DMS53 (cell line): ENCODE data around the gene ARHGAP10.
"Not testable (repeated sequence)": the region's sequence is repeated elsewhere in the genome, so short reads cannot be mapped to it uniquely, and the experiment has no call there.

ENCODE experiments used
- DNase-seq: peaks from one replicate; lab custom pipeline; 2025; lab: John Stamatoyannopoulos, UW

ARHGAP10 gene

GRCh38 chr4:147847751-147848590 lies 116.1 kb downstream of the ARHGAP10 start:
- no peak for DNase-seq

GRCh38 chr4:147848634-147849033 lies 116.7 kb downstream of the ARHGAP10 start:
- DNase-seq: no peak

GRCh38 chr4:147851135-147851534 lies 119.2 kb downstream of the ARHGAP10 start:
- DNase-seq: no peak

GRCh38 chr4:147853706-147854105 lies 121.8 kb downstream of the ARHGAP10 start:
- DNase-seq: no peak

- no peak for DNase-seq
These were observed 122.3 kb downstream of the ARHGAP10 start for GRCh38 chr4:147854154-147854553.

- no peak for DNase-seq
These were observed 123.7 kb downstream of the ARHGAP10 start for GRCh38 chr4:147855571-147856009.

GRCh38 chr4:147860960-147861359 lies 129.1 kb downstream of the ARHGAP10 start:
- DNase-seq: no peak

GRCh38 chr4:147862043-147862692 lies 130.3 kb downstream of the ARHGAP10 start:
- no peak for DNase-seq

- DNase-seq: no peak
These were observed 131.3 kb downstream of the ARHGAP10 start for GRCh38 chr4:147863111-147863747.

- no peak for DNase-seq
These were observed 132.1 kb downstream of the ARHGAP10 start for GRCh38 chr4:147863808-147864472.

GRCh38 chr4:147864607-147865006 lies 132.7 kb downstream of the ARHGAP10 start:
- no peak for DNase-seq

- no peak for DNase-seq
These were observed 134.0 kb downstream of the ARHGAP10 start for GRCh38 chr4:147865926-147866325.

- DNase-seq: peak; percentile 84
These were observed 134.8 kb downstream of the ARHGAP10 start for GRCh38 chr4:147866532-147867271.

GRCh38 chr4:147874109-147874508 lies 142.2 kb downstream of the ARHGAP10 start:
- no peak for DNase-seq

- DNase-seq: no peak
These were observed 145.5 kb downstream of the ARHGAP10 start for GRCh38 chr4:147877308-147877771.

GRCh38 chr4:147879676-147880075 lies 147.8 kb downstream of the ARHGAP10 start:
- DNase-seq: no peak

- DNase-seq: no peak
These were observed 148.6 kb downstream of the ARHGAP10 start for GRCh38 chr4:147880511-147880910.

GRCh38 chr4:147884536-147884935 lies 152.6 kb downstream of the ARHGAP10 start:
- no peak for DNase-seq

GRCh38 chr4:147885216-147885615 lies 153.3 kb downstream of the ARHGAP10 start:
- not testable (repeated sequence) for DNase-seq

- DNase-seq: no peak
These were observed 159.7 kb downstream of the ARHGAP10 start for GRCh38 chr4:147891476-147892115.

- DNase-seq: no peak
These were observed 167.6 kb downstream of the ARHGAP10 start for GRCh38 chr4:147899512-147899911.
